ENCODE data around the gene GPX2.

GRCh38 chr14:64915029-64915424 is 27.5 kb downstream of the GPX2 start:
- no peak for TF ChIP-seq CTCF (IDR thresholded peaks at IDR 0.05)
- TF ChIP-seq ZFX (IDR thresholded peaks at IDR 0.05; ENCODE audit: borderline replicate concordance): no peak

All from 22Rv1 (cell line).